Breast epithelium (tissue), 3 donors: ENCODE results near the gene KL.

ENCODE experiments used
- POLR2AphosphoS5 ChIP-seq, 3 donors: sonication (generic); formaldehyde crosslinking; IDR thresholded peaks; one replicate each; pipeline ENCODE4 v1.6.1; 2017; ENCODE audit warnings: antibody characterized with exemption in 3 of 3
- TF ChIP-seq, protein P1 (sequence below), 3 donors: fragments of 450-650 bp; IDR thresholded peaks; one replicate each; pipeline ENCODE4 v1.5.1; 2016 to 2017; ENCODE audit warnings: antibody characterized with exemption in 3 of 3, mild to moderate bottlenecking in 3 of 3, moderate library complexity in 3 of 3

DNA sequence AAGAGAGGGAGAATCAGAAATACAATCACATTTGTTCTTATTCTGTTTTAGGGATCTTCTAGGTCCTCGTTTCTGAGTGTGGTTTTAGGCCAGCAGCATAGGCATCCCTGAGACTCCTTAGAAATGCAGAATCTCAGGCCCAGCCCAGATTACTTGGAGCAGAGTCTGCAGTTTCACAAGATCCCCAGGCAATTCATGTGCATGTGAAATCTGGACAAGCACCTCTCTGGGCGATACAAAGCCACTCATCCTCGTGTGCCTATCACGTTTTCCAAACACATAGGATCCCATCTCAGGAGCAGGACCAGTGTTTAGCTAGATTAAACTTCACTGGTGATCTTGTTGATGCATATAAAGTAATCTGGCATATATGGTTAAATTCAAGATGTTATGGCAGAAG lies 87.2 kb downstream of the KL start:
- TF ChIP-seq, protein P1, sequence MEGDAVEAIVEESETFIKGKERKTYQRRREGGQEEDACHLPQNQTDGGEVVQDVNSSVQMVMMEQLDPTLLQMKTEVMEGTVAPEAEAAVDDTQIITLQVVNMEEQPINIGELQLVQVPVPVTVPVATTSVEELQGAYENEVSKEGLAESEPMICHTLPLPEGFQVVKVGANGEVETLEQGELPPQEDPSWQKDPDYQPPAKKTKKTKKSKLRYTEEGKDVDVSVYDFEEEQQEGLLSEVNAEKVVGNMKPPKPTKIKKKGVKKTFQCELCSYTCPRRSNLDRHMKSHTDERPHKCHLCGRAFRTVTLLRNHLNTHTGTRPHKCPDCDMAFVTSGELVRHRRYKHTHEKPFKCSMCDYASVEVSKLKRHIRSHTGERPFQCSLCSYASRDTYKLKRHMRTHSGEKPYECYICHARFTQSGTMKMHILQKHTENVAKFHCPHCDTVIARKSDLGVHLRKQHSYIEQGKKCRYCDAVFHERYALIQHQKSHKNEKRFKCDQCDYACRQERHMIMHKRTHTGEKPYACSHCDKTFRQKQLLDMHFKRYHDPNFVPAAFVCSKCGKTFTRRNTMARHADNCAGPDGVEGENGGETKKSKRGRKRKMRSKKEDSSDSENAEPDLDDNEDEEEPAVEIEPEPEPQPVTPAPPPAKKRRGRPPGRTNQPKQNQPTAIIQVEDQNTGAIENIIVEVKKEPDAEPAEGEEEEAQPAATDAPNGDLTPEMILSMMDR (IDR thresholded peaks at IDR 0.05) = no peak
- no peak for TF ChIP-seq POLR2AphosphoS5 (IDR thresholded peaks at IDR 0.05)
